Measurements from ENCODE around the gene G3BP1.

- TF ChIP-seq CTCF (IDR thresholded peaks at IDR 0.05) = no peak
- TF ChIP-seq POLR2A (IDR thresholded peaks at IDR 0.05) = peak in 1 of 2 donors; percentile 54
Observed at GRCh38 chr5:151772029-151772845, 483 bp downstream of the G3BP1 start.
